Natural killer cell treated with Interleukin-12 subunit alpha and Interleukin-12 subunit beta and Interleukin-15 and Interleukin-18, amount 100 ng/mL, for 72 hours (primary cell): ENCODE results near the gene NETO2. TPM values are rescaled to one million over a fixed set of nuclear protein-coding genes. Genes with fewer than 3 reads are reported as not detected.
"Not testable (repeated sequence)": the region's sequence is repeated elsewhere in the genome, so short reads cannot be mapped to it uniquely, and the experiment has no call there.

Experiments
- ATAC-seq, 2 donors: fragments of 150-1000 bp; cut with Tn5 transposase in 1 of 2; sonication (Bioruptor Pico), chemical (Tn5 transposase) in 1 of 2; 2 replicates each; pipeline ENCODE4 v1.10.0; 2021
- DNase-seq: peaks from one replicate; pipeline ENCODE4 v3.0.0; 2022; ENCODE audit warnings: low spot score
- H3K27ac Mint-ChIP-seq, 2 donors: 1 replicate in 1 of 2; 2 replicates in 1 of 2; pipeline ENCODE4 v1.8.0; 2022; ENCODE audit warnings: mixed read lengths in 2 of 2, mild to moderate bottlenecking in 1 of 2, moderate library complexity in 1 of 2
- H3K27me3 Mint-ChIP-seq, 2 donors: 1 replicate in 1 of 2; 2 replicates in 1 of 2; pipeline ENCODE4 v1.8.0; 2022; ENCODE audit warnings: mixed read lengths in 2 of 2
- H3K36me3 Mint-ChIP-seq: one replicate; pipeline ENCODE4 v1.8.0; 2022; ENCODE audit warnings: mixed read lengths
- H3K4me1 Mint-ChIP-seq, 2 donors: 1 replicate in 1 of 2; 2 replicates in 1 of 2; pipeline ENCODE4 v1.8.0; 2022; ENCODE audit warnings: low read depth in 2 of 2, mixed read lengths in 2 of 2, mild to moderate bottlenecking in 1 of 2
- H3K4me3 Mint-ChIP-seq: one replicate; pipeline ENCODE4 v1.8.0; 2022; ENCODE audit warnings: mixed read lengths
- H3K9me3 Mint-ChIP-seq: 2 replicates; pipeline ENCODE4 v1.8.0; 2022; ENCODE audit warnings: mixed read lengths
- total RNA-seq, 2 donors: library from RNA; stranded (reverse); gene quantifications; one replicate each; pipeline ENCODE4 v1.2.3, GENCODE V29; 2022

NETO2 gene
- total RNA-seq, 2 donors from 2014 or later, result 6.1 to 18.2 TPM

DNA sequence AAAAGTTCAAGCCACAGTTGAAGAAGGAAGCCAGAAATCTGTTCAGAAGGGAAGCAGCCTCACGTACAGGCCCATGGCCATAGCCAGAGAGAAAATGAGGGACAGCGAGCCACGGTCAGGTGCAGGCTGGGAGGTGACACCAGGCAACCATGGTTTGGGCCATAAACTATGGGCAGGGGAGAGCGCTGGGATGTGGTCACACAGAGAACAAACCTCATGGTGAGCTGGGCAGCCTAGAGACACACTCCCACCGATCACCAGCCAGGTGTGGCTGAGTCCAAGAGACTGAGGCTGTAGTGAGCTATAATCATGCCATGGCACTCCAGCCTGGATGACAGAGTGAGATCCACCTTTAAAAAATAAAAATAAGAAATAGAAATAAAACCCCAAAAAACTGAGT, 76.5 kb downstream of the NETO2 start:
- Mint-ChIP-seq H3K36me3 (no peaks in the 10 kb centered on the region), H3K27ac (no peak overlapping the region), H3K9me3 (no peaks in the 10 kb centered on the region), H3K4me1 (peaks cover 6 to 10% of the 10 kb centered on the region in 2 donors), H3K4me3 (no peak overlapping the region), H3K27me3 (peaks cover 4 to 17% of the 10 kb centered on the region in 2 donors)
- no peak for ATAC-seq
- DNase-seq, result no peak

DNA sequence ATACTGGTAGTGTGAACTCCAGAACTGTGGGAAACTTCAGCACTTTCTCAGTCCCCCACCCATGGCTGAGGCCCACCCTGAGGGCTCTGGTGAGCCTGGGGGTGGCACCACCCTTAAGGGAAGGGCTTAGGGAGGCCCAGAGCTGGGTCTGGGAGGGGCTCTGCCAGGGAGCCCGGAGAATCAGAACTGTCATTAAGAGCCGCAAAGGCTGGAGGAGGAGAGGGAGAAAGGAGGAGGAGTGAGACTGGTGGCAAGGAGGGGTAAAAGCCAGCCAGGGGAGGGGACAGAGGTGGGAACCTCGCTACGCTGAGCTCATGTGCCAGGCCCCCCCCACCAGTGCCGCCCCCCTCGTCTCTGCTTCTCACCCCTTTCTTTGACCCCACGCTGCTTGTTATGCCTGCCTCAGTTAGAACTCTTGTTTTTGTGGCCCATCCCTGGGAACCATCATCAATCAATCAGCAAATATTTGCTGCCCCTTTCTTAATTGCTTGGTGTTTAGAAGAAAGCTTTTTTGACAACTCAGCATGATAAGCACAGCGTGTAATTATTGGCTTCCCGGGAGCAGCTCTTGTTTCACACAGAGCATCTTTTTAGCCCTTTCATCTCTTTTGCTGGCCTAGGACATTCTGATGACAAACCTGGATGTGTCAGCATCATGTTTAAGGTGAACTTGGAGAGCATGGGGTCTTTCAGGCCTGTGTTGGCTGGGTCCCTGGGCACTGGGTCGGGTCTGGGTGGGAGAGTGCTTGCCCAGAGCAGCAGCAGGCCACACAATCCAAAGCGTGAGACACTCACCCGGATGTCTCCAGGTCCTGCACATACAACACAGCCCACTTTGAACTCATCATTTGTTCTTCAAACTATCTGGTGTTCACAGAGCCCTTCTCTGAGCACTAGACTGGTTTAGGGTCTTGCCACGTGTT, 77.7 kb downstream of the NETO2 start:
- peaks cover 0 to 18% of the 10 kb centered on the region in 2 donors for H3K27me3 Mint-ChIP-seq
- DNase-seq (no peak), ATAC-seq (no peak)
- no peak overlapping the region for H3K4me3 Mint-ChIP-seq
- H3K9me3 Mint-ChIP-seq, result no peaks in the 10 kb centered on the region
- no peak overlapping the region for H3K27ac Mint-ChIP-seq
- peaks cover 6 to 10% of the 10 kb centered on the region in 2 donors for H3K4me1 Mint-ChIP-seq
- no peaks in the 10 kb centered on the region for H3K36me3 Mint-ChIP-seq

DNA sequence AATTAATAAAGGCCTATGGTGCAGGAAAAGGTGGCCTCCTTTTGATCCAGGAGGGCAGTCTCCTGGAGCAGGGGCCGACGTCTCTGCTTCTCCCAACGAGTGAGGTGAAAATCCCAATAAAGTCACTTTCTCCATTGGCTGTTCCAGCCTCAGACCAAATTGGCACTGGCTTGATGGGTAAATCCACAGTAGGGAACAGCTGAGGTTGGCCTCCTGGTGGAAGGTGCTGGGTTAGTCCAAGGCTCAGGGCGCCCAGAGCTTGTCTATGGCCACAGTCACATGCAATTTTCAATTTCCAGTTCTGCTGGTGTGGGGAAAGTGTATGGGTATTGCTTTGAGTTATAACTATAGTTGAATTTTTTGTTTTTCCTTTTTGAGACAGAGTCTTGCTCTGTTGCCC, 79.0 kb downstream of the NETO2 start:
- H3K27ac Mint-ChIP-seq, result no peak overlapping the region
- no peaks in the 10 kb centered on the region for H3K9me3 Mint-ChIP-seq
- peaks cover 0 to 13% of the 10 kb centered on the region in 2 donors for H3K27me3 Mint-ChIP-seq
- H3K4me1 Mint-ChIP-seq, result peaks cover 6% of the 10 kb centered on the region in 2 donors
- ATAC-seq (no peak), DNase-seq (no peak)
- no peaks in the 10 kb centered on the region for H3K36me3 Mint-ChIP-seq
- no peak overlapping the region for H3K4me3 Mint-ChIP-seq

DNA sequence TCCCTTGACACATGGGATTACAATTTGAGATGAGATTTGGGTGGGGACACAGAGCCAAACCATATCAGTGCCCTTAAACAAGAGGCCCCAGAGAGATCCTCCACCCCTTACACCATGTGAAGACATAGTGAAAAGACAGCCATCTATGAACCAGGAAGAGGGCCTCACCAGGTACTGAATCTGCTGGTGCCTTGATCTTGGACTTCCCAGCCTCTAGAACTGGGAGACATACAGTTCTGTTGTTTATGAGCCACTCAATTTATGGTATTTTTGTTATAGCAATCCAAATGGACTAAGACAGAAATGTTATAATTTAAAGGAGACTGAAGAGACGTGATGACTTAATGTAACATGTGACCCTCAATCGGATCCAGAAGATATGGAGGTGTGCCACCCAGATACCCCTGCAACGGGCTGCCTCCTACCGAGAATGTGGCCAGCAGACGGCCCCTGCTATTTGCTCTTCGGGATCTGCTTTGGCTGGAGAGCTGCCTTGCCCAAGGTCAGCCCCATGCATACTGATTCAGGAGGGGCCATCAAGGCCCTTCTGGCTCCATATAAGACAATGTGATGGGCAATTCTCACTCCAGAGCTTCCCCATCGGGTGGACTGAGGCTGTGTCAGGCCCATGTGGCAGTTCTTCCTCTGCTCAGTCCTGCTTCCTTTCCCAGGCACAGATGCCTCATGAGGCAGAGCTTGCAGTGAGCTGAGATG, 80.6 kb downstream of the NETO2 start:
- Mint-ChIP-seq H3K4me1 (no peaks in the 10 kb centered on the region), H3K4me3 (no peak overlapping the region), H3K27ac (no peak overlapping the region), H3K36me3 (no peaks in the 10 kb centered on the region), H3K9me3 (no peaks in the 10 kb centered on the region), H3K27me3 (peaks cover 0 to 13% of the 10 kb centered on the region in 2 donors)
- no peak for ATAC-seq
- no peak for DNase-seq

DNA sequence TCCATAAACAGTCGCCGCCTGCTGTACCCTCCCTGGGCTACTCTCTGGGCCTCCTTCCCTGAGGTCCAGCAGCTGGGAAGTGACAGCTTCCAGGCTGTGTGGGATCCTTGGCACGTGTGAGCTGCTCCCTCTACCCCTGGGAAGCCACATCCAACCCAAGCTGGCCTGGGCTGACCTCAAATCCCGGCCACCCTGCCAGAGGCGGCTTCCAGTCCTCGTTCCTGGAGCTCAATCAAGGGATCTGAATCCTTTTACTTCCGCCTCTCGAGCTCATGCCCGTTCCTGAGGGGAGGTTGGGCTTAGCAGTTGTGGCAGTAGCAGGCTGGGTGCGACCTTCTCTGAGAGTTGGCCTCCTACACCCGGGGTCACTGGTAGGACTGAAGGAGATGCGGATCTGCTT, 82.5 kb downstream of the NETO2 start:
- no peak overlapping the region for H3K4me3 Mint-ChIP-seq
- no peaks in the 10 kb centered on the region for H3K36me3 Mint-ChIP-seq
- peaks cover 0 to 8% of the 10 kb centered on the region in 2 donors for H3K27me3 Mint-ChIP-seq
- no peak for ATAC-seq
- H3K4me1 Mint-ChIP-seq, result no peaks in the 10 kb centered on the region
- no peak for DNase-seq
- H3K27ac Mint-ChIP-seq, result no peak overlapping the region
- H3K9me3 Mint-ChIP-seq, result no peaks in the 10 kb centered on the region

DNA sequence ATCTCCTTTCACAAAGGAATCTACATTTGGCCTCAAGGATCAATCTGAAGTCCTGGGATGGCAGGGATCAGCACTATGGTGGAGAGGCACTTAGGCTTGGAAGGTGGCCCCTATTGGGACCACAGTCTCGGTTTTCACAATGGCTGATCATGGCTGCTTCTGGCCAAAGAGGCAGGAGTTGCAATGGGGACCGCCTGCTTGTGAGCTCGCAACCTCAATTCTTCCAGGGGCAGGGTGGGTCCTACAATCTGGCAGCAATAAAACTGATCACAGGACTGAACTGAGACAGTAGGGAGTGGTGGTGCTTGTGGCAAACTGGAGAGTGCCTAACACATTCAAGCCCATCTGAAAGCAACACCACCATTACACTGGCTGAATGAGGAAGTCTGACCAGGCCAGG, 83.1 kb downstream of the NETO2 start:
- Mint-ChIP-seq H3K9me3 (no peaks in the 10 kb centered on the region), H3K4me1 (no peaks in the 10 kb centered on the region), H3K27ac (no peak overlapping the region), H3K36me3 (no peaks in the 10 kb centered on the region), H3K4me3 (no peak overlapping the region), H3K27me3 (peaks cover 0 to 5% of the 10 kb centered on the region in 2 donors)
- no peak for DNase-seq
- no peak for ATAC-seq

DNA sequence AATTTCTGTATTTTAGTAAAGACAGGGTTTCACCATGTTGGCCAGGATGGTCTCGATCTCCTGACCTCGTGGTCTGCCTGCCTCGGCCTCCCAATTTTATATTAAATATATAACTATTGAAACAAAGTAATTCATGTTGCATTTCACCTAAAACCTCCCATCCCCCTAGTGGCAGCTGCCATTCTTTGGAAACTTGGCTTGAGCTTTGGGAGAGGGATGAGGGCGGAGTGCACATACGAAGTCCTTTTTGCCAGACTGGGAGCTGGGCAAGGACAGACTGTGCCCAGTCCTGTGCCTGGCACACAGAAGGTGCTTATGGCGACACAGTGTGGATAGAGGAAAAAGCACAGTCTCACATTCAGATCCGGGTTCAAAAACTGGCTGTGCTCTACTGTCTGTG, 83.8 kb downstream of the NETO2 start:
- Mint-ChIP-seq H3K9me3 (no peaks in the 10 kb centered on the region), H3K27ac (no peak overlapping the region)
- no peak for ATAC-seq

DNA sequence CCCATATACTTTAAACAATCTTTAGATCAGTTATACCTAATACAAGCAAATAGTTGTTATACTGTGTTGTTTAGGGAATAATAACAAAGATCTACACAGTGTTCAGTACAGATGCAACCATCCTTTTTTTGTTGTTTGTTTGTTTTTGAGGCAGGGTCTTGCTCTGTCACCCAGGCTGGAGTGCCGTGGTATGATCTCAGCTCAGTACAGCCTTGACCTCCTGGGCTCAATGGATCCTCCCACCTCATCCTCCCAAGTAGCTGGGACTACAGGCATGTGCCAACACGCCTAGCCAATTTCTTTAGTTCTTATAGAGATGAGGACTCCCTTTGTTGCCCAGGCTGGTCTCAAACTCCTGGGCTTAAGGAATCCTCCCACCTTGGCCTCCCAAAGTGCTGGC, 84.6 kb downstream of the NETO2 start:
- H3K9me3 Mint-ChIP-seq, H3K36me3 Mint-ChIP-seq, ATAC-seq, H3K4me3 Mint-ChIP-seq, H3K4me1 Mint-ChIP-seq, DNase-seq, H3K27me3 Mint-ChIP-seq, H3K27ac Mint-ChIP-seq: not testable (repeated sequence)

More for the DNA sequence above, 83.8 kb downstream of the NETO2 start:
- Mint-ChIP-seq H3K4me1 (no peaks in the 10 kb centered on the region), H3K36me3 (no peaks in the 10 kb centered on the region), H3K4me3 (no peak overlapping the region), H3K27me3 (peaks cover 0 to 5% of the 10 kb centered on the region in 2 donors)
- no peak for DNase-seq

DNA sequence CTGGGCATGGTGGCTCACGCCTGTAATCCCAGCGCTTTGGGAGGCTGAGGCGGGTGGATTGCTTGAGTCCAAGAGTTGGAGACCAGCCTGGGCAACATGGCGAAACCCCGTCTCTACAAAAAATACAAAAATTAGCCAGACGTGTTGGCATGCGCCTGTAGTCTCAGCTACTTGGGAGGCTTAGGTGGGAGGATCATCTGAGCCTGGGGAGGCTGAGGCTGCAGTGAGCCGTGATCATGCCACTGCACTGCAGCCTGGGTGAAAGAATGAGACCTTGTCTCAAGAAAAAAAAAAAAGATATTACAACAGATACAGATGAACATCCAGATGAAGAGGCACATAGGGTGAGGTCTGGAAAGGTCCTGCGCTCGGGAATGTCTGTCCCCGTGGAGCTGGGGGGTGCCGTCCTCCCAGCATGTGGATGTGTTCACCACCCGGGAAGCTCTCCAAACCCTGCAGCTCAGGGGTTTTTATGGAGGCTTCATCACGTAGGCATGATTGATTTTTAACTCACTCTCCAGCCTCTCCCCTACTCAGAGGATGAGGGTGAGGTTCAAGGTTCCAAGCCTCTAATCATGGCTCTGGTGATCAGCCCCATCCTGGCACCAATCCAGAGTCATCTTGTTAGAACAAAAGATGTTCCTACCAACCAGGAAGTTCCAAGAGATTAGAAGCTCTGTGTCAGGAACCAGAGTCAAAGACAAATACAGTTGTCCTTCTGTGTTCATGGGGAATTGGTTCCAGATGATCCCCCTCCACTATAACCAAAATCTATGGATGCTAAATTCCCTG, 85.3 kb downstream of the NETO2 start:
- no peak for DNase-seq
- ATAC-seq, result no peak
- H3K4me1 Mint-ChIP-seq, result no peaks in the 10 kb centered on the region
- H3K9me3 Mint-ChIP-seq, result no peaks in the 10 kb centered on the region
- no peaks in the 10 kb centered on the region for H3K36me3 Mint-ChIP-seq
- peaks cover 0 to 5% of the 10 kb centered on the region in 2 donors for H3K27me3 Mint-ChIP-seq
- H3K4me3 Mint-ChIP-seq, result no peak overlapping the region
- no peak overlapping the region for H3K27ac Mint-ChIP-seq

DNA sequence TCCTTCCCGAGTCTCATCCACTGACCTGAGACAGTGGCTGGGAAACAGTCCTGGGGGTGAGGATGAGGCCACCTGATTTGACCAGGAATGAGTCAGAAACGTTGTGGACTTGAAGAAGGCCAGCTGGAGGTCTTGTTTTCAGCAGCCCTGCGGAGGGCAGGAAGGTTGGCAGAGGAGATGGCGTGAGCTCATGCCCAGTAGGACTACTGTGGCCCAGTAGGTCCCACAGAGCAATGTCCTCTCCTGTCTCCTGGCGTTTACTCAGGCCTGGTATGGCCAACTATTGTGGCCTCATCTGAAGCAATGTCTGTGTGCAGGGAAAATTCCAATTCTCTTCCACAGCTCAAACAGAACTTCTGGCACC, 86.1 kb downstream of the NETO2 start:
- ATAC-seq (no peak), DNase-seq (no peak)
- Mint-ChIP-seq H3K4me3 (no peak overlapping the region), H3K27ac (no peak overlapping the region), H3K9me3 (no peaks in the 10 kb centered on the region), H3K4me1 (no peaks in the 10 kb centered on the region), H3K36me3 (no peaks in the 10 kb centered on the region), H3K27me3 (peaks cover 0 to 3% of the 10 kb centered on the region in 2 donors)

DNA sequence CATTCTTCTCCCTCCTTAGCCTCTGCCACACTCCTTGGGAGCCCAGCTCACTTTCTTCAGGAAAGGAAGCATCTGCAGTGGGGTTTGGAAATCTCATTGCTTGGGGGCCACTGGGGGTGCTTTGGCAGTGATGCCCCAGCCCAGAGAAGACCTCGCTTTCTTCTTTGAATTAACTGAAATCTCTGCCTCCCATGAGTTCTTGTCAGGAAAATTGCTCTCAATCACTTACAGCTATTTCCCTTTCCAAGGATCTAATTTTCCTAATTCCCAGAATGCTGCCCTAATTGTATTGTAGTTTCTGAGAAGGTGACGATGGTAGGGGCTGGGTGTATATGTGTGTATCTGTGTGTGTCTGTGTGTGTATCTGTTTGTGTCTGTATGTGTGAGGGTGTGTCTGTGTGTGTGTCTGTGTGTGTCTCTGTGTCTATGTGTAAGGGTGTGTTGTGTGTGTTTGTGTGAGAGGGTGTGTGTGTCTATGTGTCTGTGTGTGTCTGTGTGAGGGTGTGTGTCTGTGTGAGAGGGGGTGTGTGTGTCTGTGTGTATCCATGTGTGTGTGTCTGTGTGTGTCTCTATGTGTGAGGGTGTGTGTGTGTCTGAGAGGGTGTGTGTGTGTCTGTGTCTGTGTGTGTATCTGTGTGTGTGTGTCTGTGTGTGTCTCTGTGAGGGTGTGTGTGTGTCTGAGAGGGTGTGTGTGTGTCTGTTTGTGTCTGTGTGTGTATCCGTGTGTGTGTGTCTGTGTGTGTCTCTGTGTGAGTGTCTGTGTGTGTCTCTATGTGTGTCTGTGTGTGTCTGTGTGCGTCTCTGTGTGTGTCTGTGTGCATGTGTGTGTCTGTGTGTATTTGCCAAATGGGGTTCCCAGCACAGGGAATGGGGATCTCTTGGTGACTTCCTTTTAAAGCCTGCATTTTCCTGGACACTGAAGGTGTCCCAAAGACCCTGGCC, 86.8 kb downstream of the NETO2 start:
- DNase-seq (no peak), ATAC-seq (no peak)
- Mint-ChIP-seq H3K9me3 (no peaks in the 10 kb centered on the region), H3K27ac (no peak overlapping the region), H3K4me1 (no peaks in the 10 kb centered on the region), H3K36me3 (no peaks in the 10 kb centered on the region), H3K27me3 (peaks cover 0 to 2% of the 10 kb centered on the region in 2 donors), H3K4me3 (no peak overlapping the region)

DNA sequence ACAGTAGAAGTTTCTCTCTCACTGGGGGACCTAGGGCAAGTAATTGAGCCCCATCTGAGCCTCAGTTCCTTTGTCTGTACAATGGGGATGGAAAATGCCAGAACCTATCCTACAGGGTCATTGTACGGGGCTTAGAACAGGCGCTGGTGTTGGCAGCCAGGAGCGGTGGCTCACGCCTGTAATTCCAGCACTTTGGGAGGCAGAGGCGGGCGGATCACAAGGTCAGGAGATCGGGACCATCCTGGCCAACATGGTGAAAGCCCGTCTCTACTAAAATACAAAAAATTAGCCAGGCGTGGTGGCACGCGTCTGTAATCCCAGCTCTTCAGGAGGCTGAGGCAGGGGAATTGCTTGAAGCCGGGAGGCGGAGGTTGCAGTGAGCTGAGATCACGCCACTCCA, 87.7 kb downstream of the NETO2 start:
- H3K27me3 Mint-ChIP-seq, H3K4me3 Mint-ChIP-seq, DNase-seq, ATAC-seq, H3K9me3 Mint-ChIP-seq, H3K4me1 Mint-ChIP-seq, H3K36me3 Mint-ChIP-seq, H3K27ac Mint-ChIP-seq: not testable (repeated sequence)
